Activated naive CD4-positive, alpha-beta T cell treated with anti-CD3 and anti-CD28 coated beads, Interleukin-2, amount 50 U/mL, for 16 hours (primary cell): ENCODE data around the gene PPP2CA.

Experiments used
- DNase-seq: peaks from one replicate; pipeline ENCODE4 v3.0.0-alpha.2; 2020

Gene PPP2CA

GRCh38 chr5:134146651-134147518 is 79.0 kb downstream of the PPP2CA start:
- DNase-seq, result no peak

GRCh38 chr5:134145779-134146581 is 79.9 kb downstream of the PPP2CA start:
- peak; percentile 83 for DNase-seq

- DNase-seq, result no peak
Measured at GRCh38 chr5:134145041-134145757, 80.7 kb downstream of the PPP2CA start.
